ENCODE data around the gene BDP1.
"Not testable (repeated sequence)": the region's sequence is repeated elsewhere in the genome, so short reads cannot be mapped to it uniquely, and the experiment has no call there.

BDP1 gene, protein sequence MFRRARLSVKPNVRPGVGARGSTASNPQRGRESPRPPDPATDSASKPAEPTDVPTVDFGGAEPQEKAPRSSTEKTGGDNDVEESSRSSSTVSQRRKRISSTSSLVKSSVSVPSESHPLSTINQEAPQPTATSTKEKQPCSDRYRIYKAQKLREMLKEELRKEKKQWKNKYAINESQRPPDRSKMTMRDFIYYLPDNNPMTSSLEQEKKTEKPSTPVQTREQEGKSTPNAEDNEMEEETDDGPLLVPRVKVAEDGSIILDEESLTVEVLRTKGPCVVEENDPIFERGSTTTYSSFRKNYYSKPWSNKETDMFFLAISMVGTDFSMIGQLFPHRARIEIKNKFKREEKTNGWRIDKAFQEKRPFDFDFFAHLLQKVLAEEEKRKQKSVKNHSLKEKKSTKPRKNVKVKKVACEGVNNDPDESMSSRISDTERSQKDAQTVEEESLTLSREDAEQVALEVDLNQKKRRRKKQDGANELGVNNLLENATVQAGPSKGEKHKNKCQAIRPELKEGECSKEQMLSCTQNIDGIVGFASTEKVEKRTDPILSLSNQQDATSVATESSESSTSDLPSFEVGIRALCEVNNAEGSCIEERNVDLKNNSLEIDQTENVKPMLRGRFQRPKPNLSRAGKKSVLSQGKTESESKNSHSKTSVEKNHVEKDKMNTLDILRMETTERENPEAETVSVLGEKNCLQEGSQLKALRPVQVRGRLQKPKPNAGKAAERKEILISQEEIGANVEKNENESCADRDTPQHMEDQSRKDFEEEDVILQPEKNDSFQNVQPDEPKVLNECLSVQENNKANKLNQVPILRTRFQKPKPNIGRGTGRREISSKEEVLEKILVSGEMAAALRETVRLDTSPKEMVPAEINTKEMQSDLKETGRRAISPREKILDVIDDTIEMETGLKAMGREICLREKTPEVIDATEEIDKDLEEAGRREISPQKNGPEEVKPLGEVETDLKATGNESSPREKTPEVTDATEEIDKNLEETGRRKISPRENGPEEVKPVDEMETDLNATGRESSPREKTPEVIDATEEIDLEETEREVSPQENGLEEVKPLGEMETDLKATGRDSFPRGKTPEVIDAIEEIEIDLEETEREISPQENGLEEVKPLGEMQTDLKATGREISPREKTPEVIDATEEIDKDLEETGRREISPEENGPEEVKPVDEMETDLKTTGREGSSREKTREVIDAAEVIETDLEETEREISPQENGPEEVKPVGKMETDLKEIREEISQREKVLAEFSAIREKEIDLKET (N-terminal part only)

DNA sequence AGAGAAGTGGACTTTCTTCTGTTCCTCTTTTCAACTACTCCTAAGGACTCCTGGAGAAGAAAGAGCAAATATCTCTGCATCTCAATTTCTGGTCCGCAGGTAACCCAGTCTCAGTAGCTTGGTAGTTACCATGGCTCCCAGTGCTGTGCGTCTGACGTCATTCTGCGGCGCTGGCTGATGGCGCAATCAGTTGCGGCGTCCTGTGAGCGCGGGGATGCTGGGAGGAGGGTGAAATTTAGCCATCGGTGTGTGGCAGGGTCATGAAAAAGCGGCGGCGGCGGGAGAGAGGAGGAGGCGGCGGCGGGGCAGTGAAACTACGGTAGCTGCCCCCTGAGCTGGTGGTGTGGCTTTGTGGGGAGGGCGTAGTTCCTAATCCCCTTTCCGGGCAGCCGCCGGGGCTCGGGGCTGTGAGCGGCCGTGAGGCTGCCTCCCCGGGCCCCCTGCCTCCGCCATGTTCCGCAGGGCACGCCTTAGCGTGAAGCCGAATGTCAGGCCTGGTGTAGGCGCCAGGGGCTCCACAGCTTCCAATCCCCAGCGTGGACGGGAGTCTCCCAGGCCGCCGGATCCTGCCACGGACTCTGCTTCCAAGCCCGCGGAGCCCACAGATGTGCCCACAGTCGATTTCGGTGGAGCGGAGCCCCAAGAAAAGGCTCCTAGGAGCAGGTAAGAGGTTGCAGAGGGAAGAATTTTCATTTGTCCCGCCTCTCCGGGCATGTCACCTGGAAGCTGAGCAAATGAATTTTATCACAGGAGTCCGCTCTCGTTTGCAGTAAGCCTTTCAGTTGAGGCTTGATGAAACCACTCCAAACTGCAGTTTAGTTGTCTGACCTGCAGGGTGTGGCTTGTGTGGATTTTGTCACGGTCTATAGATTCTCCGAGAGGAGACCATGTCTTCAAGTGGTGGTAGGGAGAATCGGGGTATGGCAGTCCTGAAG lies at the start of gene BDP1:
Gene BDP1 (plus strand): TSS at position 225 of the 935 bp plus-strand sequence. CDS start 227 bp downstream, at position 452.
- peak within 1 kb of the TSS; percentile 95 to 99 for H3K4me3 ChIP-seq (ENCODE audit: low read depth in 1 of 2, low read length in 2 of 2)
- H3K36me3 ChIP-seq (ENCODE audit: control insufficient read depth in 1 of 2, insufficient read depth in 2 of 2, low read length in 2 of 2) = peaks cover 4 to 19% of the 10 kb centered on the region in 2 donors
- H3K9ac ChIP-seq (ENCODE audit: low read depth in 1 of 2, low read length in 2 of 2) = peak within 1 kb of the TSS; percentile 92 to 93
- peaks cover 6 to 7% of the 10 kb centered on the region in 2 donors for H3K4me1 ChIP-seq (ENCODE audit: control insufficient read depth in 1 of 2, insufficient read depth in 2 of 2, low read length in 2 of 2)
- peak within 1 kb of the TSS; percentile 88 for H3K27ac ChIP-seq (ENCODE audit: low read depth, low read length)
- no peaks in the 10 kb centered on the region for H3K9me3 ChIP-seq (ENCODE audit: control insufficient read depth in 1 of 2, low read length in 2 of 2)
- peaks cover 2% of the 10 kb centered on the region in 2 donors for H3K27me3 ChIP-seq (ENCODE audit: control insufficient read depth in 1 of 2, insufficient read depth in 2 of 2, low read length in 2 of 2)

DNA sequence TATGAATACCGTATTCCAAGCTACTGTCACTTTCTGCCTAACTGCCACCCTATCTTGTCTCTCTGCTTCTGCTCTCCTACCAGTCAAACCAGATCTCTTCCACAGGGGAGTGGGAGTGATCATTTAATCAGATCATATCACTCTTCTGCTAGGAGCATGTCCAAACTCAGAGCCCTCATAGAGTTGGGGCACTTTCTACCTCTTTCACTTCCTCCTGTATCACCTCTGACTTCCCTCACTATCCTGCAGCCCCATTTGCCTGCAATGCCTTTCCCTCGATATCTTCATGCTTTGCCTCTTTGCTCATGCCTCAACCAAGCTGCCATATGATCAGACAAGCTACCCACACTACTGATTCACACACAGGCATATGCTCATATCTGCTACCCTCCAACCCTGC lies 45.4 kb upstream of the BDP1 start:
- H3K9me3 ChIP-seq (ENCODE audit: control insufficient read depth in 1 of 2, low read length in 2 of 2); H3K4me3 ChIP-seq (ENCODE audit: low read depth in 1 of 2, low read length in 2 of 2); H3K27me3 ChIP-seq (ENCODE audit: control insufficient read depth in 1 of 2, insufficient read depth in 2 of 2, low read length in 2 of 2); H3K27ac ChIP-seq (ENCODE audit: low read depth, low read length); H3K4me1 ChIP-seq (ENCODE audit: control insufficient read depth in 1 of 2, insufficient read depth in 2 of 2, low read length in 2 of 2); H3K36me3 ChIP-seq (ENCODE audit: control insufficient read depth in 1 of 2, insufficient read depth in 2 of 2, low read length in 2 of 2); H3K9ac ChIP-seq (ENCODE audit: low read depth in 1 of 2, low read length in 2 of 2): not testable (repeated sequence)

DNA sequence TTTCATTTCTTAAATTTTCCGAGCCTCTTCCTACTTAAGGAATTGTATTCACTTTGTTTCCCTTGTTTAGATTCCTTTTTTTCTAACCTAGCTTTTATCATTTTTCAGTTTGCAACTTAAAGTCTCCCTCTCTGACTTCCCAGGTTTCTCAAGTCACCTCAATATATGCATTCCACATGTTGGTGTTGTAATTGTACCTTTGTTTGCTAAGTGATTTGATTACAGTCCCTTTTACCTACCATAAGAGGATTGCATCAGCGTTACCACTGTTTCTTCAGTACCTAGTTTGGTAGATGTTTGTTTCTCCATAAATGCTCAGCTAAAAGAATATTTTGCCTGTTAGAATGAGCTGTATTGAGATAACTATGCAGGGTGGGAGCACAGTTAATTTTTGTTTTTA lies 39.8 kb upstream of the BDP1 start:
- not testable (repeated sequence) for H3K4me3 ChIP-seq (ENCODE audit: low read depth in 1 of 2, low read length in 2 of 2); H3K27ac ChIP-seq (ENCODE audit: low read depth, low read length); H3K4me1 ChIP-seq (ENCODE audit: control insufficient read depth in 1 of 2, insufficient read depth in 2 of 2, low read length in 2 of 2); H3K9me3 ChIP-seq (ENCODE audit: control insufficient read depth in 1 of 2, low read length in 2 of 2); H3K27me3 ChIP-seq (ENCODE audit: control insufficient read depth in 1 of 2, insufficient read depth in 2 of 2, low read length in 2 of 2); H3K36me3 ChIP-seq (ENCODE audit: control insufficient read depth in 1 of 2, insufficient read depth in 2 of 2, low read length in 2 of 2); H3K9ac ChIP-seq (ENCODE audit: low read depth in 1 of 2, low read length in 2 of 2)

DNA sequence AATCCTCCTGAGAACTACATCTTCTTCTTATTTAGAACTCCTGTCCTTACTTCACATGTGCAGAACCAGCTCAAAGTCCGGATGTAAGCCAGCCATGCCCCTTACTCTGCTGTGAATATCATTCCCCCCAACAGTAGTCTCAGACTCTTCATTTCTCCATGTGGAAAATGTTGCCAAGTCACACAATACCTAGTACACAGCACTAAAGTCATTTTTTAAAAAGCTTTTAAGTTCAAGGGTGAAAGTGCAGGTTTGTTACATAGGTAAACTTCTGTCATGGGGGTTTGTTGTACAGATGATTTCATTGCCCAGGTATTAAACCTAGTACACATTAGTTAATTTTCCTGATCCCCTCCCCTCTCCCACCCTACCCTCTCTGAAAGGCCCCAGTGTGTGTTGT lies 37.4 kb upstream of the BDP1 start:
- not testable (repeated sequence) for H3K27ac ChIP-seq (ENCODE audit: low read depth, low read length); H3K36me3 ChIP-seq (ENCODE audit: control insufficient read depth in 1 of 2, insufficient read depth in 2 of 2, low read length in 2 of 2); H3K27me3 ChIP-seq (ENCODE audit: control insufficient read depth in 1 of 2, insufficient read depth in 2 of 2, low read length in 2 of 2); H3K9me3 ChIP-seq (ENCODE audit: control insufficient read depth in 1 of 2, low read length in 2 of 2); H3K4me1 ChIP-seq (ENCODE audit: control insufficient read depth in 1 of 2, insufficient read depth in 2 of 2, low read length in 2 of 2); H3K9ac ChIP-seq (ENCODE audit: low read depth in 1 of 2, low read length in 2 of 2); H3K4me3 ChIP-seq (ENCODE audit: low read depth in 1 of 2, low read length in 2 of 2)

DNA sequence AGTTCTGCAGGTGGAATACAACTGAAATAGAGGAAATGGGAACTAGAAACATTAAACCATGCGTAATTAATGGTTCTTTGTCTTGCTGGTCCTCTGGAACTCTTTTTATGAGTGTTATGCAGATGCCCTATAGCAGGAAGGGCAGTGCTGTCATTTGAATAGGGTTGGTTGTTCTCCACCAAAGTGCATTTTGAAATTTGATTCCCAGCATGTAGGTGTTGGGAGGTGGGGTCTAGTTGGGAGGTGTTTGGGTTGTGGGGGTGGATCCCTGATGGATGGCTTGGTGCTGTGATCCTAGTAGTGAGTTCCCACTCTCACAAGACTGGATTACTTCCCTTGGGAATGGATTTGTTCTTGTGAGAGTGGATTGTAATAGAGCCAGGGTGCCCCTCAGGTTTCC lies 34.2 kb upstream of the BDP1 start:
- H3K27me3 ChIP-seq (ENCODE audit: control insufficient read depth in 1 of 2, insufficient read depth in 2 of 2, low read length in 2 of 2); H3K4me1 ChIP-seq (ENCODE audit: control insufficient read depth in 1 of 2, insufficient read depth in 2 of 2, low read length in 2 of 2); H3K27ac ChIP-seq (ENCODE audit: low read depth, low read length); H3K4me3 ChIP-seq (ENCODE audit: low read depth in 1 of 2, low read length in 2 of 2); H3K9ac ChIP-seq (ENCODE audit: low read depth in 1 of 2, low read length in 2 of 2); H3K9me3 ChIP-seq (ENCODE audit: control insufficient read depth in 1 of 2, low read length in 2 of 2); H3K36me3 ChIP-seq (ENCODE audit: control insufficient read depth in 1 of 2, insufficient read depth in 2 of 2, low read length in 2 of 2): not testable (repeated sequence)

DNA sequence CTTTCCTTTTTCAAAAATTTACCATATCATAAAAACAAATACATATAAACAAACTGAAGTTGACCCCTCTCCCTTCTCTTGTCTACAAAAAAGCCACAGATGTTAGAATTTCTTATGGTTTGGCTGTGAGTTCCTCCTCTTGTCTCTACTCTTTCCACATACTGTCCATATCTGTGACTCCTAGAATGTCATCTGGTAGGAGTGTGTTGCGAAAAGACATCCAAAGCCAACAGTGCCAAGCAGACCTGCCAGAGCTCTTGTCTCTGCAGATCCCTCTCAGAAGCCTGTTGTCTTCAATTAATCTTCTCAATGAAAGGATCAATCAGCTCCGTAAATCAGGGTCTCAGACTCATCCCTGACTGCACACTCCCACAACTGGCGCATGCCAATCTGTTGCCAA lies 31.6 kb upstream of the BDP1 start:
- not testable (repeated sequence) for H3K9me3 ChIP-seq (ENCODE audit: control insufficient read depth in 1 of 2, low read length in 2 of 2); H3K4me3 ChIP-seq (ENCODE audit: low read depth in 1 of 2, low read length in 2 of 2); H3K4me1 ChIP-seq (ENCODE audit: control insufficient read depth in 1 of 2, insufficient read depth in 2 of 2, low read length in 2 of 2); H3K27ac ChIP-seq (ENCODE audit: low read depth, low read length); H3K9ac ChIP-seq (ENCODE audit: low read depth in 1 of 2, low read length in 2 of 2); H3K36me3 ChIP-seq (ENCODE audit: control insufficient read depth in 1 of 2, insufficient read depth in 2 of 2, low read length in 2 of 2); H3K27me3 ChIP-seq (ENCODE audit: control insufficient read depth in 1 of 2, insufficient read depth in 2 of 2, low read length in 2 of 2)

DNA sequence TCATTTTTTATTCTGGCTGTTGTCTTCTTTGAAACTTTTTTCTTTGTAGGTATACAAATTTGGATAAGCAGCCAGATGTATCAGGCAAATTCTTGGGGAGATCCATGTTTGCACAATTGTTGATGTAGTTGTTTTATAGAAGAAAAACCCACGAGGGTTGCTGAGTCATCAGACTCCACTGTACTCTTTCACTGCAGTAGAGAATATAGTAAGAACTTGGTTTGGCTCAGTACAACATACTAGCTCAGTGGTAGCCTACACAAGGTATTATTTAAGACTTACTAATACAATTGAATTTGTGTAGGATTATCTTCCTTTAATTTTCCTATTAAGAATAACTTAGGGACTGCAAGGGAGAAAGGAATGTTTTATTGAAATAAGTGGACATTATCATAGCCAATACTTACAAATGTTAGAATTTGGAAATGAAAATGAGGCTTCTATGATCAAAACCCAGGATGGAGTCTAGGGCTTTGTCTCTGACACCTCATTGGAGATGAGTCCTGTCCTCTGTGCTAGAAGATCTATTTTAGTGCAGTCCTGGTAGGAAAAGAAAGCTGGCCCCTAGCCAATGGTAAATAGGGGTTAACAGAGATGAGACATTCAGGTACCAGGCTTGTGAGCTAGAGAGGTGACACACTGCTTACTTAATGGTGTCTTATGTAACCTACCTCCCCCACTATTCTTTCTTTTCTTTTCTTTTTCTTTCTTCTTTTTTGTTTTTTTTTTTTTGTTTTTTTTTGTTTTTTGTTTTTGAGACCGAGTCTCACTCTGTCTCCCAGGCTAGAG lies 28.6 kb upstream of the BDP1 start:
- not testable (repeated sequence) for H3K9ac ChIP-seq (ENCODE audit: low read depth in 1 of 2, low read length in 2 of 2); H3K9me3 ChIP-seq (ENCODE audit: control insufficient read depth in 1 of 2, low read length in 2 of 2); H3K36me3 ChIP-seq (ENCODE audit: control insufficient read depth in 1 of 2, insufficient read depth in 2 of 2, low read length in 2 of 2); H3K27me3 ChIP-seq (ENCODE audit: control insufficient read depth in 1 of 2, insufficient read depth in 2 of 2, low read length in 2 of 2); H3K27ac ChIP-seq (ENCODE audit: low read depth, low read length); H3K4me3 ChIP-seq (ENCODE audit: low read depth in 1 of 2, low read length in 2 of 2); H3K4me1 ChIP-seq (ENCODE audit: control insufficient read depth in 1 of 2, insufficient read depth in 2 of 2, low read length in 2 of 2)

DNA sequence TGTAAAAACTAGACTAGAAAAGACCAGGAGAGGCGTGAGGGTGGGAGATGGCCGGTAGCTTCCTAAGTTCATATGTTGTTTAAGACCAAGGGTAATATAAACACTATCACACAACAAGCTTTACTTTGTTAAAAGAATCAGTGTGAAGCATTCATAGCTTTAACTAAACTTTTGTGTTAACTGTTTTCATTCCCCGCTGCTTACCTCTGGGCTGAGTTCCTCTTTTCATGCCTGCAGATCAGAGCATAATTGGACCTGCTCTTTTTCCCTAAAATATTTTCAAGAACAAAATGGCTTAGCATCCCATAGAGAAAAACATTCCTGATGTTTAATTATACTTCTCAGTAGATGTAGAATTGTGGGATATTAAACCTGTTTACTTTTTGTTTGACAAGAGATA lies 23.0 kb upstream of the BDP1 start:
- H3K9me3 ChIP-seq (ENCODE audit: control insufficient read depth in 1 of 2, low read length in 2 of 2); H3K27me3 ChIP-seq (ENCODE audit: control insufficient read depth in 1 of 2, insufficient read depth in 2 of 2, low read length in 2 of 2); H3K9ac ChIP-seq (ENCODE audit: low read depth in 1 of 2, low read length in 2 of 2); H3K36me3 ChIP-seq (ENCODE audit: control insufficient read depth in 1 of 2, insufficient read depth in 2 of 2, low read length in 2 of 2); H3K4me3 ChIP-seq (ENCODE audit: low read depth in 1 of 2, low read length in 2 of 2); H3K27ac ChIP-seq (ENCODE audit: low read depth, low read length); H3K4me1 ChIP-seq (ENCODE audit: control insufficient read depth in 1 of 2, insufficient read depth in 2 of 2, low read length in 2 of 2): not testable (repeated sequence)

DNA sequence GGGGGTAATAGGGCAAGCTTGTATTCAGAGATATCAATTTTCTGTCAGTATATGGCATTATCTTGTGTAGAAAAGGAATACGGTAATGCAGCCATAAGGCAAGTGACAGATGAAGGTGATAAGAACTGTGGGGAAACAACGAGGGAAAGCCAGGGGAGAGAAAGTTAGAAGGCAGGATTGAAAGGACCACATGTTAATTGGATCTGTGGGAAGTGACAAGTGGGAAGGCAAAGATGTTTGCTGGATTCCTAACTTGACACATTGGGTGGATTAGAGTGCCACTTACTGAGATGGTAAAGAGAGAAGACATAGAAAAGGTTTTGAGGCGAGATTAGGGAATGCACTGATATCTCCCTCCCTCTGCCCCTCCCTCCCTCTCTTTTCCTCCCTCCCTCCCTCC lies 20.6 kb upstream of the BDP1 start:
- not testable (repeated sequence) for H3K27ac ChIP-seq (ENCODE audit: low read depth, low read length); H3K27me3 ChIP-seq (ENCODE audit: control insufficient read depth in 1 of 2, insufficient read depth in 2 of 2, low read length in 2 of 2); H3K9ac ChIP-seq (ENCODE audit: low read depth in 1 of 2, low read length in 2 of 2); H3K4me1 ChIP-seq (ENCODE audit: control insufficient read depth in 1 of 2, insufficient read depth in 2 of 2, low read length in 2 of 2); H3K36me3 ChIP-seq (ENCODE audit: control insufficient read depth in 1 of 2, insufficient read depth in 2 of 2, low read length in 2 of 2); H3K9me3 ChIP-seq (ENCODE audit: control insufficient read depth in 1 of 2, low read length in 2 of 2); H3K4me3 ChIP-seq (ENCODE audit: low read depth in 1 of 2, low read length in 2 of 2)
